HG03575 (cell line): ENCODE data around the gene GIMAP6.
"Not testable (repeated sequence)": the region's sequence is repeated elsewhere in the genome, so short reads cannot be mapped to it uniquely, and the experiment has no call there.

ENCODE experiments used
- ATAC-seq: cut with Tn5 transposase; IDR thresholded peaks from one replicate; pipeline ENCODE4 v1.9.1; 2021; ENCODE audit not compliant: unreplicated experiment, insufficient number of reproducible peaks, low FRiP score; ENCODE audit errors: extremely low read depth

GIMAP6 gene

DNA sequence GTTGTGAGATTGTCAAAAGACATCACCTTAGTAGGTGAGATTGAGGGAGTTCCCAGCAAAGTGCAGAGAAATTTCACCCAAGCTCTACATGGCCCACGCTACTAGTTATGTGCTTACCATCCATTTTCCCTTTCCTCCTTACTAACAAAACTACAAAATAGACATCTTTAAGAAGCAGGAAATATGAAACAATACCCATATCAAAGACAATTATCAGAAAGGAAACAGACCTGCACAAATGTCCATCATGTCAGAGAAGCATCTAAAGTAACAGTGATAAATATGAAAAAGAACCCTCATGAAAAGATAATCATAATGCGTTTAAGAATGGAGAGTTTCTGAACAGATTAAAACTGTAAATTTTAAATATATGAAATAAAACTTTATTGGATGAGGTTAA is 36.8 kb downstream of the GIMAP6 start:
- ATAC-seq = no peak

DNA sequence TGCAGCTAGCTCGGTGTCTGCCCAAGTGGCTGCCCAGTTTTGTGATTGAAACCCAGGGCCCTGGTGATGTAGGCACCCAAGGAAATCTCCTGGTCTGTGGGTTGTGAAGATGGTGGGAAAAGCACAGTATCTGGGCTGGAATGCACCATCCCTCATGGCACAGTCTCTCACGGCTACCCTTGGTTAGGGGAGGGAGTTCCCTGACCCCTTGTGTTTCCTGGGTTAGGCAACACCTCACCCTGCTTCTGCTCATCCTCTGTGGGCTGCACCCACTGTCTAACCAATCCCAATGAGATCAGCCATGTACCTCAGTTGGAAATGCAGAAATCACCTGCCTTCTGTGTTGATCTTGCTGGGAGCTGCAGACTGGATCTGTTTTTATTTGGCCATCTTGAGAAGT is 37.4 kb downstream of the GIMAP6 start:
- no peak for ATAC-seq

DNA sequence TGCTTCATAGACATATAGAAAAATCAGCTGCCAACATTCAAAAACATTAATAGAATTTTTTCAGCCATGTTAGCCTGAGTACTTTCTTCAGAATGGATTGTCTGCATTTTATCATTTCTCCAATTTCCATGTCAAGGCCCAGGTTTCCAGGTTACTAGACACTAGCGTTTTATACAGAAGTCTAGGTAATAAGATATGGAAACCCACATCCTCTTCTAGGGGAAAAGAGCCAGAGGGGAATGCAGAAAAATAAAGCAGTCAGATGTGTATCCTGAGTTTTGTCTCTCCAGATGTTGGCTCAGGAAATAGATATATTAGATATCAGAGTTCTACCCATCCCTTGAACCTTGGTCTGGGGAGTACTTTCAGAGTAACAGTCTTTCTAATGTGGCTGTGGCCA is 44.6 kb downstream of the GIMAP6 start:
- ATAC-seq = no peak

DNA sequence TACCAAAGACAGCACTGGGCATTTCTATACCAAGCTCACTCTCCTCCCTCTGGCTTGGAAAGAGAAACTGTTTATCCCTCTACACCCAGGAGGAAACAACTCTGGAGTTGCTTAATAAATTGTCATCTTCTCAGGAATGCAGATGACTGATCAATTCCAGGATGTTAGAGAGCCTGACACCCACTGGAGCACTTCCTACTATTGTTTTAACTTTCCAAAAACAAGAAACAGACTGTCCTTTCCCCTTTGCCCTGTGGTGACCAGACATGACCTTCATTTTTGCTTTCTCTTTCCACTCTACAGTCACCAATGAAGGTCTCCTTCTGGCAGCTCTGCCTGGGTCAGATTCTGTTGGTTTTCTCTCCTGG is 45.4 kb downstream of the GIMAP6 start:
- ATAC-seq = no peak

DNA sequence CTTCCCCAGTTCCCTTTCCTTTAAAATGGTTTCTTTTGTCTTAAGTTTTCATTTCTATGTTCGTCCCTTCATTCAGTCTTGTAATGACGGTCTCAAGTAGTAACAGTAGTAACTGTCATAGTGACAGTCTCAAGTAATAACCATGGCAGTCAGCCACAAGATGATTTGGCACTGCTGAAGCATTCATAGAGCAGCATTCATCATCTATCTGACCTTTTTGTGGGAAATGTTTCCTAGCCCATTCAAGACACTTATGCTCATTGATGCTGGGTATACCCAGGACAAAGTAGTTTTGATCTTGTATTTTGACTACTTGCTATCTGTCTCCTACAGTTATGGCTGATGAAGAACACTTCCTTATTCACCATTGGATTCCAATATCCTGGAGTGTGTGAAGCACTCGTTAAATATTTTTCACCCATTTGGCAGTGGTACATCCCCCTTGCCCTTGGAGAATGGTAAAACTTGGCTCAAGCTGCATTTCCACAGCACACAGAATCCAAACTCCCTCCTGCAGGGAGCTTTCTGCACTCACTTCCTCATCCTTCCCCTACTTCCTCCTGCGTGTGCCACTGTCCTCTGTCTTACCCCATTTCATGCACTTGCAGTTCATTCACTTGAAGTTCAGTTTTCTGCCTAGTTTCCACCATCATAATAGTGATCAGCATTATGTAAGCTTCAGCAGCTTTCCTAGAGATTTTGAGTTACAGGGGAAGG is 46.0 kb downstream of the GIMAP6 start:
- no peak for ATAC-seq

DNA sequence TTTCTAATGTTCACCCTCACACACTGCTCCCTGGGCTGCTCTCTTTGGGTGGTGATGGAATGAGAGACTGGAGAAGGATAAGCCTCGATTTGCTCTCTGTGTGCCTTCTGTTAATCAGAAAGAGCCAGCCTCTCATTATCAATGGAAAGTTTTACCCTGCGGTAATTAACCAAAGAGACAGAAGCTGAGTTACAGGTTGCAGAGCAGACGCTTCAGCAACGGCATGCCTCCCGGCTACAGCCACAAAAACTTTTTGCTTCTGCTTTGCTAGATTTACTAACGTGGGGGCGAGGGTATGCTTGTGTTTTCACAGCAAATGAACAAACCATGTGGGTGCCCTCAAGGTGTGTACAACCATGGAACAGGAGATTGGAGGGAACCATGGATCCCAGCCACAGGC is 47.0 kb downstream of the GIMAP6 start:
- no peak for ATAC-seq

DNA sequence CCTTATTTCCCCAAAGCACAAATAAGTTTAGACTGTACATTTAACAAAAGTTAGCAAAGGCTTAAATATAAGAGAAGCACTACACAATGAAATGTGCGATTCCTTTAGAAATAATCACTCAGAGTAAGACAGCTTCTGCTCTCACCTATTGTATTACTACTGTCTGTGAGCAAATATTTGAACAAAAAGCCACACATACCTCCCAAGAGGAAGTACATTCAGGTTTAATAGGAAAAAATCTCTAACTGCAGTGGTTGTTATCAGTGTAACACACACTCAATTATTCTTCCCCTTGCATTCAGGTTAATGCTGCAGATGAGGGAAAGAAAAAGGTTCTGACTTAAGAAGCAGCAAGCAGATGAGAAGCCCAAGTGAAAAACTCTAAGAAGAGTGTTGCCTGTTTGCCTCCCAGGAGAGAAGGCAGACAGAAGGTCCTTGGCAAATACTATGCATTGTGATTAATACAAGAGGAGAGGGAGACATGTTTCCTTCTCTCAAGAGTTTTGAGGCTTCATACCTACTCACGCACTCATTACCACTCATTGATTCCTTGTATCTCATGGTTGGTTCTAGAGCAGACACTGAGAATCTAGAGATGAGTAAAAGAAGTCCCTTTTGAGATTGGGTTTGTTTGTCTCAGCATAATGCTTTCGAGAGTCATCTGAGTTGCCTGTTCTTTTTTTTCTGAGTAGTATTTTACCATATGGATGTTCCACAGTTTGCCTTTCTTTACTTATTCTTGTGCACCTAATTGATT is 51.4 kb downstream of the GIMAP6 start:
- ATAC-seq = no peak

DNA sequence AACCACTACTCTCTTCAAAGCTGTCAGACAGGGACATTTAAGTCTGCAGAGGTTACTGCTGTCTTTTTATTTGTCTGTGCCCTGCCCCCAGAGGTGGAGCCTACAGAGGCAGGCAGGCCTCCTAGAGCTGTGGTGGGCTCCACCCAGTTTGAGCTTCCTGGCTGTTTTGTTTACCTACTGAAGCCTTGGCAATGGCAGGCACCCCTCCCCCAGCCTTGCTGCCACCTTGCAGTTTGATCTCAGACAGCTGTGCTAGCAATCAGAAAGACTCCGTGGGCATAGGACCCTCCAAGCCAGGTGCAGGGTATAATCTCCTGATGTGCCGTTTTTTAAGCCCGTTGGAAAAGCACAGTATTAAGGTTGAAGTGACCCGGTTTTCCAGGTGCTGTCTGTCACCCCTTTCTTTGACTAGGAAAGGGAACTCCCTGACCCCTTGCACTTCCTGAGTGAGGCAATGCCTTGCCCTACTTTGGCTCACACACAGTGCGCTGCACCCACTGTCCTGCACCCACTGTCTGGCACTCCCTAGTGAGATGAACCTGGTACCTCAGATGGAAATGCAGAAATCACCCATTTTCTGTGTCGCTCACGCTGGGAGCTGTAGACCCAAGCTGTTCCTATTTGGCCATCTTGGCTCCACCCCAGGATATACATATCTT is 52.1 kb downstream of the GIMAP6 start:
- not testable (repeated sequence) for ATAC-seq
